Activated naive CD8-positive, alpha-beta T cell treated with anti-CD3 and anti-CD28 coated beads, Interleukin-2, amount 50 U/mL, for 24 hours (primary cell): Measurements from ENCODE around the gene ARPIN.
A peak's percentile ranks its signal among the peaks of the same experiment; 100 is the strongest.
"Not testable (repeated sequence)": the region's sequence is repeated elsewhere in the genome, so short reads cannot be mapped to it uniquely, and the experiment has no call there.

Experiments used
- ATAC-seq: fragments of 150-1000 bp; cut with Tn5 transposase; one replicate; pipeline ENCODE4 v1.10.0; 2021
- DNase-seq: peaks from one replicate; pipeline ENCODE4 v3.0.0; 2021
- H3K27ac Mint-ChIP-seq: one replicate; pipeline ENCODE4 v1.8.0; 2021; ENCODE audit warnings: mild to moderate bottlenecking, mixed read lengths
- H3K27me3 Mint-ChIP-seq: one replicate; pipeline ENCODE4 v1.8.0; 2021; ENCODE audit warnings: mixed read lengths
- H3K36me3 Mint-ChIP-seq: one replicate; pipeline ENCODE4 v1.8.0; 2021; ENCODE audit warnings: low read depth, mixed read lengths
- H3K4me1 Mint-ChIP-seq: one replicate; pipeline ENCODE4 v1.8.0; 2021; ENCODE audit warnings: mixed read lengths
- H3K4me3 Mint-ChIP-seq: one replicate; pipeline ENCODE4 v1.8.0; 2021; ENCODE audit warnings: mild to moderate bottlenecking, moderate library complexity, mixed read lengths
- H3K9me3 Mint-ChIP-seq: one replicate; pipeline ENCODE4 v1.8.0; 2021; ENCODE audit warnings: mixed read lengths

The ARPIN gene

GRCh38 chr15:89900849-89901248 lies 11.9 kb downstream of the ARPIN start:
- Mint-ChIP-seq H3K27me3 (no peaks in the 10 kb centered on the region), H3K4me1 (peaks cover 9% of the 10 kb centered on the region), H3K36me3 (no peaks in the 10 kb centered on the region), H3K4me3 (no peak overlapping the region), H3K9me3 (no peaks in the 10 kb centered on the region), H3K27ac (no peak overlapping the region)
- ATAC-seq (no peak), DNase-seq (no peak)

- H3K9me3 Mint-ChIP-seq = no peaks in the 10 kb centered on the region
- no peak overlapping the region for H3K4me3 Mint-ChIP-seq
- ATAC-seq (no peak), DNase-seq (no peak)
- H3K27me3 Mint-ChIP-seq = no peaks in the 10 kb centered on the region
- peaks cover 12% of the 10 kb centered on the region for H3K4me1 Mint-ChIP-seq
- no peak overlapping the region for H3K27ac Mint-ChIP-seq
- H3K36me3 Mint-ChIP-seq = no peaks in the 10 kb centered on the region
Measured at GRCh38 chr15:89899951-89900567, 12.7 kb downstream of the ARPIN start.

GRCh38 chr15:89899295-89899945 lies 13.3 kb downstream of the ARPIN start:
- Mint-ChIP-seq H3K27me3 (no peaks in the 10 kb centered on the region), H3K4me1 (peaks cover 17% of the 10 kb centered on the region), H3K27ac (no peak overlapping the region), H3K4me3 (no peak overlapping the region), H3K36me3 (no peaks in the 10 kb centered on the region), H3K9me3 (no peaks in the 10 kb centered on the region)
- no peak for DNase-seq
- no peak for ATAC-seq

GRCh38 chr15:89898614-89899294 lies 14.0 kb downstream of the ARPIN start:
- no peak overlapping the region for H3K4me3 Mint-ChIP-seq
- no peaks in the 10 kb centered on the region for H3K9me3 Mint-ChIP-seq
- no peaks in the 10 kb centered on the region for H3K36me3 Mint-ChIP-seq
- DNase-seq (peak; percentile 36), ATAC-seq (peak; percentile 29)
- peaks cover 20% of the 10 kb centered on the region for H3K4me1 Mint-ChIP-seq
- no peak overlapping the region for H3K27ac Mint-ChIP-seq
- no peaks in the 10 kb centered on the region for H3K27me3 Mint-ChIP-seq

- Mint-ChIP-seq H3K36me3 (no peaks in the 10 kb centered on the region), H3K27me3 (no peaks in the 10 kb centered on the region), H3K4me3 (no peak overlapping the region), H3K9me3 (no peaks in the 10 kb centered on the region), H3K27ac (no peak overlapping the region), H3K4me1 (peaks cover 22% of the 10 kb centered on the region)
- DNase-seq = no peak
- ATAC-seq = no peak
Measured at GRCh38 chr15:89898146-89898545, 14.6 kb downstream of the ARPIN start.

GRCh38 chr15:89893696-89894447 lies 18.9 kb downstream of the ARPIN start, which contains the start of gene AP3S2:
Gene AP3S2 (minus strand): TSS chr15:89893994. CDS start chr15:89893949, 45 bp downstream.
- H3K27ac Mint-ChIP-seq = peak within 1 kb of the TSS; percentile 95
- H3K36me3 Mint-ChIP-seq = no peaks in the 10 kb centered on the region
- no peaks in the 10 kb centered on the region for H3K27me3 Mint-ChIP-seq
- peak; percentile 92 for ATAC-seq
- H3K4me3 Mint-ChIP-seq = peak within 1 kb of the TSS; percentile 93
- DNase-seq = peak; percentile 90
- H3K9me3 Mint-ChIP-seq = no peaks in the 10 kb centered on the region
- peaks cover 50% of the 10 kb centered on the region for H3K4me1 Mint-ChIP-seq

GRCh38 chr15:89893027-89893426 lies 19.7 kb downstream of the ARPIN start:
- Mint-ChIP-seq H3K27me3 (no peaks in the 10 kb centered on the region), H3K4me1 (peaks cover 49% of the 10 kb centered on the region), H3K4me3 (peak overlapping the region; percentile 93), H3K27ac (peak overlapping the region; percentile 95), H3K36me3 (peaks cover 6% of the 10 kb centered on the region), H3K9me3 (no peaks in the 10 kb centered on the region)
- ATAC-seq (no peak), DNase-seq (no peak)

- DNase-seq (no peak), ATAC-seq (no peak)
- H3K4me1 Mint-ChIP-seq = peaks cover 29% of the 10 kb centered on the region
- H3K27ac Mint-ChIP-seq = no peak overlapping the region
- no peaks in the 10 kb centered on the region for H3K9me3 Mint-ChIP-seq
- H3K27me3 Mint-ChIP-seq = no peaks in the 10 kb centered on the region
- no peak overlapping the region for H3K4me3 Mint-ChIP-seq
- H3K36me3 Mint-ChIP-seq = peaks cover 18% of the 10 kb centered on the region
Measured at GRCh38 chr15:89888214-89888804, 24.4 kb downstream of the ARPIN start.

- no peak overlapping the region for H3K27ac Mint-ChIP-seq
Measured at GRCh38 chr15:89885611-89886010, 27.1 kb downstream of the ARPIN start.

GRCh38 chr15:89885179-89885578 lies 27.6 kb downstream of the ARPIN start:
- H3K9me3 Mint-ChIP-seq, ATAC-seq, H3K27ac Mint-ChIP-seq, H3K4me1 Mint-ChIP-seq, DNase-seq, H3K27me3 Mint-ChIP-seq, H3K4me3 Mint-ChIP-seq: not testable (repeated sequence)
- H3K36me3 Mint-ChIP-seq = peaks cover 19% of the 10 kb centered on the region

More at GRCh38 chr15:89885611-89886010, 27.1 kb downstream of the ARPIN start:
- DNase-seq = no peak
- H3K4me1 Mint-ChIP-seq = peaks cover 6% of the 10 kb centered on the region
- H3K27me3 Mint-ChIP-seq = no peaks in the 10 kb centered on the region
- no peak overlapping the region for H3K4me3 Mint-ChIP-seq
- peaks cover 19% of the 10 kb centered on the region for H3K36me3 Mint-ChIP-seq
- H3K9me3 Mint-ChIP-seq = no peaks in the 10 kb centered on the region
- ATAC-seq = no peak

- no peak overlapping the region for H3K27ac Mint-ChIP-seq
- no peaks in the 10 kb centered on the region for H3K9me3 Mint-ChIP-seq
- peaks cover 19% of the 10 kb centered on the region for H3K36me3 Mint-ChIP-seq
- ATAC-seq (no peak), DNase-seq (no peak)
- H3K27me3 Mint-ChIP-seq = no peaks in the 10 kb centered on the region
- no peaks in the 10 kb centered on the region for H3K4me1 Mint-ChIP-seq
- H3K4me3 Mint-ChIP-seq = no peak overlapping the region
Measured at GRCh38 chr15:89883518-89883917, 29.2 kb downstream of the ARPIN start.

GRCh38 chr15:89880727-89881126 lies 32.0 kb downstream of the ARPIN start:
- H3K9me3 Mint-ChIP-seq = no peaks in the 10 kb centered on the region
- ATAC-seq = no peak
- H3K27ac Mint-ChIP-seq = no peak overlapping the region
- DNase-seq = no peak
- H3K4me3 Mint-ChIP-seq = no peak overlapping the region
- H3K4me1 Mint-ChIP-seq = no peaks in the 10 kb centered on the region
- H3K36me3 Mint-ChIP-seq = peaks cover 11% of the 10 kb centered on the region
- H3K27me3 Mint-ChIP-seq = no peaks in the 10 kb centered on the region

GRCh38 chr15:89878323-89878722 lies 34.4 kb downstream of the ARPIN start:
- peaks cover 4% of the 10 kb centered on the region for H3K4me1 Mint-ChIP-seq

GRCh38 chr15:89877083-89877425 lies 35.7 kb downstream of the ARPIN start:
- Mint-ChIP-seq H3K27ac (no peak overlapping the region), H3K4me1 (peaks cover 4% of the 10 kb centered on the region)

More at GRCh38 chr15:89878323-89878722, 34.4 kb downstream of the ARPIN start:
- no peaks in the 10 kb centered on the region for H3K9me3 Mint-ChIP-seq
- no peak overlapping the region for H3K27ac Mint-ChIP-seq
- ATAC-seq = no peak
- peaks cover 6% of the 10 kb centered on the region for H3K36me3 Mint-ChIP-seq
- no peaks in the 10 kb centered on the region for H3K27me3 Mint-ChIP-seq
- H3K4me3 Mint-ChIP-seq = no peak overlapping the region
- DNase-seq = no peak

More at GRCh38 chr15:89877083-89877425, 35.7 kb downstream of the ARPIN start:
- ATAC-seq = no peak
- Mint-ChIP-seq H3K9me3 (no peaks in the 10 kb centered on the region), H3K36me3 (peaks cover 4% of the 10 kb centered on the region), H3K27me3 (no peaks in the 10 kb centered on the region), H3K4me3 (no peak overlapping the region)
- DNase-seq = no peak
